OCI-M1 (cell line): ENCODE data around the gene RHO.
"Not testable (repeated sequence)": the region's sequence is repeated elsewhere in the genome, so short reads cannot be mapped to it uniquely, and the experiment has no call there.

ENCODE experiments used
- DNase-seq: peaks from one replicate; lab custom pipeline; 2025; lab: John Stamatoyannopoulos, UW

RHO gene

GRCh38 chr3:129543999-129544398, 15.6 kb downstream of the RHO start:
- no peak for DNase-seq

DNA sequence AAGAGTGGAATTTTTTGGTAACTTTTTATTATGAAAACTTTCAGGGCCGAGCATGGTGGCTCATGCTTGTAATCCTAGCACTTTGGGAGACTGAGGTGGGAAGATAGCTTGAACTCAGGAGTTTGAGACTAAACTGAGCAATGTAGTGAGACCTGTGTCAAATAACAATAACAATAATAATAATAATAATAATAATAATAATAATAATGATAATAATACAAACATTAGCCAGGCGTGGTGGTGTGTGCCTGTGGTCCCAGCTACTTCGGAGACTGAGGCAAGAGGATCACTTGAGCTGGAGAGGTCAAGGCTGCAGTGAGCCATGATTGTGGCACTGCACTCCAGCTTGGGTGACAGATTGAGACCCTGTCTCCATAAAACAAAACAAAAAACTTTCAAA, 17.5 kb downstream of the RHO start:
- DNase-seq: not testable (repeated sequence)

DNA sequence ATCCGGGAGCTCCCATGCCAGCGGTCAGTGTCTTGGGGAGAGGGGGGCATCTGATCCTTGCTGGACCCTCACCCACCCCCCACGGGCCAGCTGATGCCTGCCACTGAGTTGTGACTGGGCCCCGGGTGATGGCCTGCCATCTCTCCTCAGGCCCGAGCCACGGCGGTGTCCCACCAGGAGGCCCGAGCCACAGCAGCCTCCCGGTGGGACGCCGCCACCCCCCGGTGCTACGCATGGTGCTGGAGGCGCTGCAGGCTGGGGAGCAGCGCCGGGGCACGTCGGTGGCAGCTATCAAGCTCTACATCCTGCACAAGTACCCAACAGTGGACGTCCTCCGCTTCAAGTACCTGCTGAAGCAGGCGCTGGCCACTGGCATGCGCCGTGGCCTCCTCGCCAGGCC, 18.8 kb downstream of the RHO start:
- DNase-seq: no peak

DNA sequence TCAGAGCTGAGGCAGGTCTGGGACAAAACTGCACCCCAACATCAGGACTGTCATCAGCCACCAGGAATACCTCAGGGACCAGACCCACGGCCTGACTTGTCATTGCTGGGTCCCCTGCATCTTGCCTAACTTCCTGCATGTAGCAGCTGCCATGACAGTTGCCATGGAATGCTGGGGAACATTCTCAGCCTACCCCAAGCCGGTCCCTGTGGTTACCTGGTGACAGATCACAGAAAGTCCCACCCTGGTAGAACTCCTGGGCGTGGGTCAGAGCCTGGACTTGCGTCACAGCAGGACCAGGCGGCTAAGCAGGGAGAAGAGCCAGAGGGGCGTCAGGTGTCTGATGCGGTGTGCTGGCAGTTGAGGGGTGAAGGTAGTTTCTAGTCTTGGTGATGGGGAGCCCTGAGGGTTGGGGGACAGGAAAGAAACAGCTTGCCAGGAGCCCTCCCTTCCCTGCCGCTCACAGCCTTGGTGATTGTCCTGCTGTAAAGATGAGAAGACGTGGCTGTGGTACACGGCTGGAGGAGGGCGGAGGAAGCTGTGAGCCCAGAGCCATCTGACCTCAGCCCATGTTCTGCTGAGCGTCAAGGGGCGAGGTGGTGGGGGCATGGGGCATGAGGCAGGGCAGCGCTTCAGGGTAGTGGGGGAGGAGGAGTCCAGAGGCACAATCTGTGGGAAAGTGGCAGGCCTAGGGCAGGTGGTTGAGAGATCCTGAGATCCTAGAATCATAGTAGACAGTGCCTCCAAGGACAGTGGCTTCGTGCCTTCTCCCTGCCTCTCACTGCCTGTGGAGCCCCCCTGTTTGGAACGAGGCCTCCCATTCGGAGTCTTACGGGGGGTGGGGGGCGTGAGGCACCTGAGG, 19.9 kb downstream of the RHO start:
- no peak for DNase-seq

DNA sequence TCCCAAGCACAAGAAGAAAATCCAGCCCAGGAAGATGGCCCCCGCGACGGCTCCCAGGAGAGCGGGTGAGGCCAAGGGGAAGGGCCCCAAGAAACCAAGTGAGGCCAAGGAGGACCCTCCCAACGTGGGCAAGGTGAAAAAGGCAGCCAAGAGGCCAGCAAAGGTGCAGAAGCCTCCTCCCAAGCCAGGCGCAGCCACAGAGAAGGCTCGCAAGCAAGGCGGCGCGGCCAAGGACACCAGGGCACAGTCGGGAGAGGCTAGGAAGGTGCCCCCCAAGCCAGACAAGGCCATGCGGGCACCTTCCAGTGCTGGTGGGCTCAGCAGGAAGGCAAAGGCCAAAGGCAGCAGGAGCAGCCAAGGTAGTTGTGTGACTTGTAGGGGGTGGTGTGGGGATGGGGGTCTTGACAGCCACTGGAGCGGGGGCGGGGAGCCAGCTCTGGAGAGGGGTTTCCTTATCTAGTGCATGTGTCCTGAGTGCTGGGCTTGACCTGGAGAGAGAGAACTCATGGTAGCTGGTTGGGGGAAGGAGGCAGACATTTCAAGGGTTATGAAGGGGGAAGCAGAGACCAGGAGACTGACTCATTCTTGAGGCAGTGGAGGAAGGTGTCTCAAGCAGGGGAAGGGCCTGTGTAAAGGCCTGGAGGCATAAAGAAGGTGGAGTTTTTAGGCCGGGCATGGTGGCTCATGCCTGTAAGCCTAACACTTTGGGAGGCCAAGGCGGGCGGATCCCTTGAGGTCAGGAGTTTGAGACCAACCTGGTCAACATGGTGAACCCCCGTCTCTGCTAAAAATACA, 20.8 kb downstream of the RHO start:
- no peak for DNase-seq

- DNase-seq: no peak
Measured at GRCh38 chr3:129549805-129550204, 21.4 kb downstream of the RHO start.

GRCh38 chr3:129552287-129553050, 24.0 kb downstream of the RHO start:
- no peak for DNase-seq

GRCh38 chr3:129553171-129553570, 24.7 kb downstream of the RHO start:
- no peak for DNase-seq

- no peak for DNase-seq
Measured at GRCh38 chr3:129553719-129554118, 25.3 kb downstream of the RHO start.

DNA sequence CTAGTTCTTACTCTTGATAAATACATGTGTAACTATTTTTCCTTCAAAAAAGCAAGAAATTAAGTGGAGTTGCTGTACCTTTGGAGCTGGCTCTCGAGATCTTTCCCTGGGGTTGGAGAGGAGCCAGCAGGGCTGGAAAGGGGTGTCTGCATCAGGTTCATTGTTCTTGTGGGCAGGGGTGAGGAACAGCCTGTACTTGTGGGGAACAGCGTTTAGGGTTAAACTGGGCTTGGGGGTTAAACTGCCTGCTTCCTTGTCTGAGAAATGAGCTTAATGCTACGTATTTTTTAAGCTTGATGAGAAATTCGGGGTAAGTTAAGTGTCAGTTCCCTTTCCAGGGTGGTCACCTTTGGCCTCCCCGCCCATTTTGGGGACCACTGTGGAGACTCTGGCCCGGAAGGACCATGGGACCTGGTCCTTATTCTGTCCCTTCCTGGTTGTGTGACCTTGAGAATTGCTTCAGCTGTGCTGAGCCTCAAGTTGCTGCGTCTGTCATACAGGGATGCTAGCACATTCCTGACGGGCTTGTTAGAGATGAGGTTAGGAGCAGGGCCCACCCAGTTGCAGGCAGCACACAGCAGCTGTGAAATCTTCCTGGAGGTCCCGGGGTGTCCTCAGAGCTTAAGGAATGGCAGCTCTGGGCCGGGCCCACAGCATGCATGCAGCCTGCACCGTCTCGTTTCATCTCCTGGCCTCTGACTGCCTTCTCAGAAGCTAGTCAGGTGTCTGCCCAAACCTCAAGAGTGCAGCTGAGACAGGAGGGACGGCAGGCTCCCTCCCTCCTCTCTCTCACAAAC, 26.1 kb downstream of the RHO start:
- DNase-seq: no peak

- no peak for DNase-seq
Measured at GRCh38 chr3:129555153-129555550, 26.7 kb downstream of the RHO start.

DNA sequence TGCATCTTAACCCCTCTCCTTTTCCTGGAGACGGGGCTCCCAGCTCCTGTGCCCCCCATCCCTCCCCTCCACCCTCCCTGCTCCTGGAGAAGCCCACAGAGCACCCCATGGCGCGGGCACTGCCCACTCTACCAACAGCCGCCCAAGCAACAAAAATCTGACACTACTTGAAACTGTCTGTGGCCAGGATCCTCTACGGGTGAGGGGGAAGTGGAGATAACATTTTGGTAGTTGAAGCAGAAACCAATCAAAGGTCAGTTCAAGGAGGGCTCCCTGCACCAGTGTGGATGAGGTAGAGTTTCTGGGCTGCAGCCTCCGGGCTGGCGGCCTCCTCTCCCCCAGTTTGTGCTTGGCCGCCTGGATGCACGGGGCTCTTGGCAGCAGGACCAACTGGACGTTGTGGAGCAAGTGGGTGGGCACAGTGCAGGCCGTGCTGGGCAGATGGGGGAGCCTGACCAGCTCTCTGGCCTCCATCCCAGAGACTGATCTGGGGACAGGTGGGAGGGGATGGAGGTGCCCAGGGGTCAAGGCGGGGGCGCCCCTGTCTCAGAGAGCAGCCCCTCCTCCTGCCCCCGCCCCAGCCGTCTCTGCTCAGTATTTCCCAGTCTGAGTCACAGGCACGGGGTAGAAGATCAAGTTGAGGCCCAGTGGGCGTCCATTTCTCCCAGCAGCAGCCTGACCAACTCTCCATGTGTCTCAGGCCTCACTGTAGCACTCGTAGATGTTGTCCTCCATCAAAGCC, 27.3 kb downstream of the RHO start:
- DNase-seq: no peak

DNA sequence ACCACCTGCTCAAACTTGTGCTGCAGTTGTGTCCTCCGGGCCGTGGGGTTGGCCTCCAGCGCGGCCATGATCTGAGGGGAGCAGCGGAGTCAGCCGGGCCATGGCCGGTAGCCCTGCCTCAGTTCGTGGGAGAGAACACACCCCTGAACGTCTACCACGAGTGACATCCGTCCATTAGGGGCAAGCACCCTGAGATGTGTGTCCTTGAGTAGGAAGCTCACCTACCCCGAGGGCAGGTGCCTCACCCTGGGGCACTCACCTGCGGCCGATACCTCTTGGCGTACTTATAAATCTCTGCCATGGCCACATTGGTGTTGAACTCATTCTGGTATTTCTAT, 27.9 kb downstream of the RHO start:
- no peak for DNase-seq

DNA sequence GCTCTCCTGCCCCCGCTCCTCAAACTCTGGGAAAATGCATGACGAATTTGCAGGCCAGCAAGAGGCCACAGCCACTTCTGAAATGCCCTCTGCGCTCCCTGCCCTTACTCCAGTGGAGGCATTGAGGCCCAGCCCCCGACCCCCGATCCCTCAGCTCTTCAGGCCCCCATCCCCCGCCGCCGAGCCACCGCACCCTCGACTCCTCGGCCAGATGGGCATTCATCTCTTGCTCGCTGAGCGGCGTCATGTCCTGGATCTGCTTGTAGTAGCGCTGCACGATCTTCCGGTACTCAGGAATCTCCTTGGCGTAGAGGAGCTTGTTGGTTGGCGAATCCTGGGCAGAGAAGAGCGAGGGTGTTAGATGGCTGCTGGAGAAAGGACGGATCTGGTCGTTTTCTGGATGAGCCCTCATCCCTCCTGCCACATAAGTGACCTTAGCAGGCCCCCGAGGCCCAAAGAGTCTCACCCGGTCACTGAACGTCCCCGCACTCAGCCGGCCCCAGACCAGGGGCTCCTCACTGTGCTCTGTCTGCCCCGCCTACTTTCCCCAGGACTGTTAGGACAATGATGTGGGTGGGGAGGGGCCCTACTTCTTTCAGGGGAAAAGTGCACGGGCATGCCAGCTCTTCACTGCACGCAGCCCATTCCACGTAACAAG, 28.6 kb downstream of the RHO start:
- no peak for DNase-seq

DNA sequence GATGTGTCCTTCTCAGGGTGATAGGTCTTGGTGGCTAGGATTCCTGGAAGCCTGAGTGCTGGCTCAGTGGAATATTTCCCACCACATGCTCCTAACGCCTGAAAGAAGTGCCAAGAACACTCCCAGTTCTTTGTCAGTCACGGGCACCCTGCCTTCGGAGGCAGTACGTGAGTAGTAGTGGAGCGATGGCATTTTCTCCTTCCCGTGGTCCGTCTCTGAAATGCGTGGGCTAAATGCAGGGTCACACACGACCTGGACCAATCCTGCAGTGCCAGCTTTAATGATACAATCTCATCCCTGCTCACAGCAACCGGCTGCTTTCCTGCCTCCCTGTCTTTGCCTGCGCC, 29.1 kb downstream of the RHO start:
- DNase-seq: no peak

GRCh38 chr3:129558081-129558771, 29.8 kb downstream of the RHO start:
- no peak for DNase-seq

DNA sequence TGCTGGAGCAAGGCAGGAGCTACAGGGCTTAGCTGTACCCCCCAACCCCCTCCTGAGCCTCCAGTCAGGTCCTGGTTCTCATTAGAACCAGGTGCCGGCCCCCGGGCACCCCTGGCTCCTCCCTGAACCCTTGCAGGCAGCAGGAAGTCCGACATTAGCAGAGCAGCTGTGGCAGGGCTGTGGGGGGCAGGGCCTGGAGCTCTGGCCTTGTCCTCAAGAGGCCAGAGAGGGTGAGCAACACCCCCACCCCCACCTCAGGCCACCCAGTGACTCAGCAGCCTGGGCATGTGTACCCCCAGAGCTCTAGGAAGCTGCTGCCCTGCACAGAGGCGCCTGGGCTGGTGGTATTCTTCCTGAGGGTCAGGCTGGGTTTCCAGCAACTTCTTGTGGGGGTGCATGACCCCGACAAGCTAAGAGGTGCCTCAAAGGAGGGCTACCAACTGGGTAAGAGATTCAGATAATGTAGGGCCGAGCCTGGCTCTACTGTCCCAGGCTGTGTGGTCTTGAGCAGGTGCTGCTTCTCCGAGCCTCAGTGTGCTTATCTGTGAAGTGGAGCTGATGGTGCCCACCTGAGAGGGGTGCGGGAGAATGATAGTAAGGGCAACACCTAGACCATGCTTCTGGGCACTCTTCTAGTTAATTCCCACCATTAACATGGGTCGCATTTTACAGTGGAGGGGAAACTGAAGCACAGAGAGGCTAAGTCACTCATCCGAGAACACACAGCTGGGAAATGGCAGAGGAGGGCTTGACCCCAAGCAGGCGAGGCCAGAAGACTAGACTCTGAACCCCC, 30.5 kb downstream of the RHO start:
- no peak for DNase-seq

GRCh38 chr3:129559565-129560079, 31.2 kb downstream of the RHO start:
- DNase-seq: no peak

- DNase-seq: no peak
Measured at GRCh38 chr3:129560269-129560787, 31.9 kb downstream of the RHO start.
